ENCODE data around the gene ADORA1. TPM values are rescaled to one million over a fixed set of nuclear protein-coding genes. Genes with fewer than 3 reads are reported as not detected.

The ADORA1 gene
- total RNA-seq = not detected in 2 replicates

DNA sequence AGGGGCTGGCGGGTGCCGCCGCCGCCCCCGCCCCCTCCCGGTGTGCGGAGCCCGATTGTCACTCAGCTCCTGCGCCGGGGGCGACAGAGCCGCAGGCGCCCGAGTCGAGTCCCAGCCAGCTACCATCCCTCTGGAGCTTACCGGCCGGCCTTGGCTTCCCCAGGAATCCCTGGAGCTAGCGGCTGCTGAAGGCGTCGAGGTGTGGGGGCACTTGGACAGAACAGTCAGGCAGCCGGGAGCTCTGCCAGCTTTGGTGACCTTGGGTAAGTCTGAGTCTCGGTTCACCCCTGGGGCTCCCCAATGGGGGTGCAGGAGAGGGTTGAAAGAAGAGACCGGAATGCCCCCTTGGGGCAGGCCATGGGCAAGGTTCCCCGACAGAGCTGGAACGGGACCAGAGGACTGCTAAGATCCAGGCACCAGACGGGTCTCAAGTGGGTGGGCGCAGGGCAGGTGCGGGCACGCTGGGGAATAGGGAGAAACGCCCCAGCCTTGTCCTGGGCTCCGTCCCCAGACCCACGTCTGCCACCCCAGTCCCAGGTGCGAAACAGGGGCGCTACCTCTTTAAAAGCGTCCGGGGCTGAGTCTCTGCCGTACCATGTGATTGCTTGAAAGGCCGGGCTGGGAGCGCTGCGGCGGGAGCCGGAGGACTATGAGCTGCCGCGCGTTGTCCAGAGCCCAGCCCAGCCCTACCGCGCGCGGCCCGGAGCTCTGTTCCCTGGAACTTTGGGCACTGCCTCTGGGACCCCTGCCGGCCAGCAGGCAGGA, at the start of gene ADORA1:
Gene ADORA1 (plus strand): TSS at position 61 of the 765 bp plus-strand sequence. CDS start 1,116 bp downstream, outside the sequence.
- intact Hi-C loops (cut with micrococcal nuclease) = no loop called here

DNA sequence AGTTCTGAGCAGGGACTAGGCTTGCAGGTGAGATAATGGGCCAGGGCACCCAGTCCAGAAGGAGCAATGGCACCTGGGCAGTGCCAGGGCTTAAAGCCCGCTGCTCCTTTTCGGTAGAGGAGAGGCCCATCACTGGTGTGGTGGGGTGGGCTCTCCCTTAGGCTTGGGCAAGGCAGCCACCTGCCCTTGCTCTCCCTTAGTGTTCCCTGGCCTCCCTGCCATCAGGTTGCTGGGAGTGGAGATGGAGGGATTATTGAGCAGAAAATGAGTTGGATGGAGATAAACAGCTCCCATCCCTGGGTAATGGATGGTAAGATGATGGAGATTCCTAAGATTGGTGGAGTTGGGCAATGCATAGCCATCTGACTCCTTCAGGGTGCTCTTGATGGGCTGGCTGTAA, 49.6 kb upstream of the ADORA1 start:
- intact Hi-C loops (cut with micrococcal nuclease) = no loop called here

DNA sequence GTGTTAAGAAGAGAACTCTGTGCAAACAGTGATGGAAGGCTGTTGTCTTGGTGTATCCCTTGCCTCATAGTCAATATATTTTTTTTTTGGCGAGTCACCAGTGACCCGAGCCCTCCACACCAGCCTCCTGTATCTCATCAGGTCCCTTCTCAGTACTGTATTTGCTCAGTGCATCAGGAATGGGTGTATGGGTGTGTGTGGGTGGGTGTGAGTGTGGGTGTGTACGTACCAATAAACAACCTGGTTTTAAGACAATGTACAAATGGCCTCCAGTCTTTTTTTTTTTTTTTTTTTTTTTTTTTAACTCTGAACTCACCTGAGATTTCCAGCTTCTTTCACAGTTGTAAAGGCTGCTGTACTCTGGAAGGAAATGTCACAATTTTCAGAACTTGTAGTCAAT, 49.0 kb upstream of the ADORA1 start:
- intact Hi-C loops (cut with micrococcal nuclease) = no loop called here

DNA sequence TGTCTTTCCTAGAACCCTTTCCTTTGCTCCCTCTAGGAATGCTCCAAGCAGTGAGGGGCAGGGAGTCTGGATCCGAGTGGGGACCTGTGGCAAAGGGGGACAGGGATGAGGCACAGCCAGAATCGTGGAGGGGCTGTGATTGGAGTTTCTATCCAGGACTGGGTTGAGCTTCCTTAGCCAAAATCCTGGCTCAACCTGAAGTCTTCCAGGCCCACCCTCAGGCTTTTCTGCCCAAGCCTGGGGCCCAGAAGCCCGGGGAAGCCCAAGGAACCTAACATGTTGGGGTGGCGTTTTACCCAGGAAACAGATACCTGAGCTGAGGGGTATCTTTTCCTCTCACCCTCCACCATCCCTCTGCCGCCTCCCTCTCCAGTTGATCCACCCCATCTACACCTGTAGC, 47.1 kb upstream of the ADORA1 start:
- intact Hi-C loops (cut with micrococcal nuclease) = no loop called here

DNA sequence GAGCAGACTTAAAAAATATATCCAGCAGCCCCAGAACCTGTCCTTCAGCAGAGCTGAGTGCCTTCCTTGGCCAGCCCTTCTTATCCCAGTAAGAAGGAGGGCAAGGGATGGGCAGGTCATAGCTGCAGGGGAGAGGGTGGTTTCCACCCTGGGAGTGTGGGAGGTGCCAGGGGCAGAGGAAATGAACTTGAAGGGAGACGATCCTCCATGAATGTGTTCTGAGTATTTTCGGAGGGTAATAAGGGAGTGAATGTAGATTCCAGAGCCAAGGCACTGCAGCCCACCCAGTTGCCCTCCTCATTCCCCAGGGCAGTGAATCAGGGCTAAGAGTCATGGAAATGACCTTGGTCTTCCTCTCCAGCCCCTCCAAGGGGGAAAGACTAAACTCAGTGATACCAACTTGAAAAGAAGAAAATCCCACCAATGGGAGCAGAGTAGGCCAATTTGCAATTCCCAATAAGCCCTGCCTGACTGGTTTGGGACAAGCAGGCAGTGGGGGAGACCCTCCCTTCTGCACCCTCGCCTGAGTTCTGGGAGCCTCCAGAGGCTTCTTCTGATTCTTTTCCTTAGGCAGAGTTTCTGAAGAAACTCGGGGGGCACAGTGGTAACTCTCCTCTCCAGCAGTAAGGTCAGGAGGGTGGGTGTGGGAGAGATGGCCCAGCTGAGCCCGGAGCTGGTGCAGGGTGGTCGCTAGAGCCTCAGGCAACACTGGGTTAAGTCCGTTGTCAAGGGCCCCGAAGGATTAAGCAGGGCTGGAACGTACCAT, 45.9 kb upstream of the ADORA1 start:
- intact Hi-C loops (cut with micrococcal nuclease) = no loop called here

DNA sequence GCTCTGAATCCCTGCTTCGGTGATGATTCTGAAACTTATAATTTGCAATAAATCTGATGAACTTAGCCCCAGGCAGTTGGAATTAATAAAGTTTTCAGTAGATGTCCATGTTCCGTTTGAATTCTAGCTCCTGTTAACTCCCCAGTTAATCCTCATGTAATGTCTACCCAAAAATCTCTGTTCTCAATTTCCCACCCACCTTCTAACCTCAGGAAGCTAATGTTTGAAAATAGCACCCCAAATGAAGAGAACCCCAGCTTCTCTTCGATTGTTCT, 45.4 kb upstream of the ADORA1 start:
- intact Hi-C loops (cut with micrococcal nuclease) = no loop called here

DNA sequence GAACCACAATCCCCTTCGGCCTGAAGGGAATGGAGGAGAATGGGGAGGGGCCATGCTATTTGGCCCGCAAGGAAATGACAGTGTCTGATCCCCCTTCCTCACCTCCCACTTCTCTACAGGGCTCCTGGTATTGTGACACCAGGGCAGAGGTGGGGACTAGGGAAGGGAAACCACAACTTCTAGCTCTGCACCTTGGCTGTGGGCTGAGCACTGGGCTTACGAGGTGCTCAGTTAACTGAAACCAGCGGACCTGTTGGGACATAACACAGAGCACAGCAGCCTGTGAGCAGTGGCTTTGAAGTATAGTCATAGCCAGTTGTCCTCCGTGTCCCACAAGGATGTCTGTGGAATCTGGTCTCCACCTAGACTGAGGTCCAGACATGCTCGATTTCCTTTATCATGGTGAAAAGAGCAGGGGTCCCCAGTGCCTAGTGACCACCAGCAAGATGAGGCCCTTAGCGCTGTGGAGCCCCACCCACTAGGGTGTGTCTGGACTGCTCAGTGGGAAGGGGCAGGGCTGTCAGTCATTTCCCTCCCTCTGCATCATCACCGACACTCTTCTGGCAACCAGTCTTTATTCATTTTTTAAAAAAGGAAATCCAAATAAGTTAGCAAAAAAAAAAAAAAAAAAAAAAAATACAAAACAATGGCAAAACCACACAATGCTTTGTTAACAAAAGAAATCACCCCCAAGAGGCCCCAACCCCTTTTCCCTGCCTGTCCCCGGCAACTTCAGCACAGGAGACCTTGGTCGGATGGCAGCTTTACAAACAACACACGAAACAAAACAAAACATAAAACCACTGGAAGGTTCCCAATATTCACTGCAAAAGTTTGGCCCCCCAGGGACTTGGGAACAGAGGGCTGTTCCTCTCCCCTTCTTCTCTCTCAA, 44.7 kb upstream of the ADORA1 start:
- intact Hi-C loops (cut with micrococcal nuclease) = no loop called here

DNA sequence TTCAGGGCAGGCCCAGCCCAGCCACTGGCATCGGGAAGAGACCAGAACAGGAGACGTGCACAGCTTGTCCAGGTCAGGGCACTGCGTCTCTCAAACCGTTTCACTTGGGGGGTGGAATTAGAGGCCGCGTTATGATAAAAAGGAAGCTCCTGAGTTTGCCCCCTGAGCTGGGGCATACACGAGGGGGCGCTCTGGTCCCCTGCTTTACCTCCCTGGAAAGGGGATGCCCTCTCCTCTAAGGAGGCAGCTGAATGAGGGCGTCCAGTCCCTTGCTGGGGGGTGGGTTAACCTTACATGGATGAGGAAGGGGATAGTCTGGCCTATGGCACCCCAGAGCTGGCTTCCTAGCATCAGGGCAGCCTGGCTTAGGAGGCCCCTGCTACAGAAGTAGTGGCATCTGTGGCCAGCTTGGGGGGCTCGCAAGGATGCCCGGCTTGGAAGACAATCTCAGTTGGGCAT, 44.0 kb upstream of the ADORA1 start:
- intact Hi-C loops (cut with micrococcal nuclease) = no loop called here

DNA sequence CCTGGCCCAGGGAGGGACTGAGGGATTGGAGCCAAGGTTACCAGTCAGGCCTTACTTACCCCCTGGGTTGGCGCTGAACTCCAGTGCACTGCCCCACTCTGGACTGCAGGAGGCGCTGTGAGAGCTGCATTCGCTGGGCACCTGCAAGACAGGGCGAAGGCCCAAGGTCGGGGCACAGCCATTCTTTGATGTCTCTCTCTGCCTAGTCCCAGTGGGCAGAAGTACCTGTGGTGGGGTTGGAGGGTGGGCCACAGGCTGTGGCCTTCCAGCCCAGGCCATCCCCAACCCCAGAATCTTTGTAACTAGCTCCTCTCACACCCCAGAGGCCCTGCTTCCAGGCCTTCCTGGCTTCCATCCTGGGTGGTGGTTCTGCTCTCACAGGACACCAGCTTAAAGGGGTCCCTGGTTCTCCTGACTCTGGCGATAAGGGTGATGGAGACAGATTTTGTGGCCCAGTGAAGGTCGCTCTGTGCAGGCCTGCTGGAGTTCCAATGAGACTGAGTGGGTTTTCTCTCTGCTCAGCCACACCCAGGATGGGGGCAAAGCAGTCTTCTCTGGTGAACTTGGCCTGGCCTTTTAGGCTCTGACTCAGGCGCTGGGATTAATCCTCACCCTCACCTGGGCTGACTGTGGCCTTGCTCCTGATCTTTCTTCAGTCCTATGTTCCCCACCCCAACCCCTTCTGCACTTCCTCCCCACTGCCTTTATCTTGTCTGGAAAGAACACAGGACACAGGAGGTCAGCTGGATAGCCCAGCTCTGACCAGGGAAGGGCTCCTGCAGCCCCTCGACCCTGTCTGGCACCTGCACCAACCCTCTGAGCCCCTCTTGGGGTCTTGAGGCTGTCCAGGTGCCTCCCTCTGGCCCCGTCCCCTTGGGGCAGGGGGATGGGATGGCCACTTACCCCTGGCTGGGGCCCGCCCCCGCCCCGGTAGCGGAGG, 42.7 kb upstream of the ADORA1 start:
- intact Hi-C loops (cut with micrococcal nuclease) = no loop called here

DNA sequence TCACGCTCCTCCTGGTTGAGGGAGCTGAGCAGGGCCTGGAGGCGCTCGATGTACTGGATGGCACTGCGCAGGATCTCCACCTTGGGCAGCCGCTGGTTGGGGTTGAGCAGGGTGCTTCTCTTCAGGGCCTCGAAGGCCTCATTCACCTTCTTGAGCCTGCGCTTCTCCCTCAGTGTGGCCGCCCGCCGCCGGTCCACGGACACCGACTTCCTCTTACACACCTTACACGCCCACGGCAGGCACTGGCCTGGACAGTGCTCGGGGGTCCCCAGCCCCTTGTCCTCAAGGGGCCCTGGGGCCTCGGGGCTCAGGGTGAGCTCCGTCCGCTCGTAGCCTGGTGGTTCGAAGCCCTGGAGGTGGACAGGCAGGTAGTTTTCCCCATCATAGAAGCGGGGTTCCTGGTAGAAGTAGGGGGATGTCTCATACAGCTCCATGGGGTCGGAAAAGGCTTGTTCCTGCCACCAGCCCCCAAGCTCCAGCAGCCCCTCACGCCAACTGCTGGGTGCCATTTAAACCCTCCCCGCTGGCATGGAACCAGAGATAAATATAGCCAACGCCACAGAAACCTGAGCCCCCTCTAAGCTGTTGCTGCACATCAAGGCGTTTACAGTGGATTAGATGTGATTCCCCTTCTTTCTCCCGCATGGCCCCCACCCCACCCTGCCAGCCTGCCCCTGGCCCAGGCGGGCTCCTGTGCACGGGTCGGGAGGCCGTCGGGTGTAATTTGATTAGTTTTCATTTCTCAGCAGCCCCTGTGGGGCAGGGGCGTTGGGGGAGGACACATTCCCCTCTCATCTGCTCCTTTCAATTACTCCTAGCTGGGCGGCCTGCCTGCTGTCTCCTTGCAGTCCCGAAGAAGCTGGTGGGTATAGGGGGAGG, 41.8 kb upstream of the ADORA1 start, which contains the start of gene MYOG:
Gene MYOG (minus strand): TSS at position 485 of the 879 bp plus-strand sequence. CDS start 51 bp downstream, at position 434.
- intact Hi-C loops (cut with micrococcal nuclease) = no loop called here

DNA sequence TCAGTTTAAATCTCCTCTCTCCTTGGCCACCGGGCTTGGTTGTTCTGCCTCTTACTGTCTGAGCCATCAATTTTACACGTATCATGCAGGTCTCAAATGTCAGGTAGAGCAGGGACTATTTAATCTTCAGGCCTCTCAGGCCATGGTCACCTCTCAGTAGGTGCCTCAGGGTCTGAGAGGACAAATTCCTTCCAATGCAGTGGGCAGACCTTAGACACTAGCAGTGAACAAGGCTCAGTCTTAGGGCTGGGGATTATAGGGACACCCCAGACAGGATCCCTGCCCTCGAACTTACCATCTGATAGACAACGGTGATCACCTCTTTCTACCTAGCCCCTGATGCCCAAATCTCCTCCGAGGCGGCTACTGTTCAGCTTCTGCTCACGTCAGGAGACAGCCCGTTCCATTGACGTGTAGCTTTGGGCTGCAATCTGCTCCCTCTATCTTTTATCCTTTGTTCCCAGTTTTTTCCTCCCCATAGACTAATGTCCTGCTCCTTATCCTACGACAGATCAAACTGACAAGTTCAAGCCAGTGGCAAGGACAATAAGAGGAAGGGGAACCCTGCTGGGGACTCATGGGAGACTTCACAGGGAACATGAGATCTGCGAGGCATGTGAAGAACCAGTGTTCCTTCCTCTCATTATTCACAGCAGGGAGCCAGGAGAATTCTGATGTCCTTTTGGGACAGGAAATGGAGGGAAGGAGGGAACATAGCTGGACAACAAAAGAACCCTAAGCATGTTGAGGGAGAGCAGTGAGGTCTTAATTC, 40.3 kb upstream of the ADORA1 start:
- intact Hi-C loops (cut with micrococcal nuclease) = no loop called here

DNA sequence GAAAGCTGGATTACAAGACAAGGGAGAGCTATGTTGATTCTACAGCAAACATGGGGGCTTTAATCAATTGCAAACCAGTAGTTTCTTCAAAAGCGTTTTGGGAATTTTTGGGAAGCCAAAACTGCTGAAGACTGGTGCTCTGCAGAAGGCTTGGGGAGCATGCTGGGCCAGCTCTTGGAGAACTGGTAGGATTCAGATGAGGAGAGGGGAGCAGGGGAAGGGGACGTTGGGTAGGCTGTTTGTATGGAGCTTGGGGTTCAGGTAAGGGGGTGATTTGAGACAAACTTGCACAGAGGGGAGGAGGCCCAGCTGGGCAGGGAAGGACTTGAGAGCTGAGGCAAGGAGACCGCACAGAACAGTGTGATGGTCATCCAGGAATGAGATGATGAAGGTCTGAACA, 39.1 kb upstream of the ADORA1 start:
- intact Hi-C loops (cut with micrococcal nuclease) = no loop called here

DNA sequence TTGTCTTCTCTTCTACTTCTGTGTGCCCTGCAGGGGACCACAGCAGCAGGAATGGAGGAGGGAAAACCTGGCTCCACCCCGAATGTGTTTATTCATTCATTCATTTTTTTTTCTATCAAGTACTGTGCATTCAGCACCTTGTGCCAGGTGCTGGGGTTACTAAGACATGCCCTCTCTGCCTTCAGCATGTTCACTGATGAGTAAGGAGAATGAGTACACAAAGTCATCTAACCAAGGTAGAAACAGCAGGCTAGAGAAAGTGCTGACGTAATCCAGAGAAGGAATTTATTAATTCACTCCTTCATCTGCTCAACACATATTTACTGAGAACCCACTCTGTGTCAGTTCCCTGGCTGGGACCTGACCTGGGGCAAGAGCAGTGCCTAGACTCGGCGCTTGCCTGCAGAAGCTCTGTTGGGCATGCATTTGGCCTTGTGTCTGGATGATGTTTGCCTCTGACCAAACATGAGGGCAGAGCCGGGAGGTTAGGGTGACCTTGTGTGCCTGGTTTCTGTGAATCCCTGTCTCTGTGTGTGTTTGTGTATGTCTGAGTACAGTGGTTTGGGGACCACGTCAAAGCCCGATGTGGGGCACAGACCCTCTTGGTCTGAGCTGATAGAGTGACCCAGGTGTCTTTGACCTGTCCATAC, 38.4 kb upstream of the ADORA1 start:
- intact Hi-C loops (cut with micrococcal nuclease) = no loop called here

DNA sequence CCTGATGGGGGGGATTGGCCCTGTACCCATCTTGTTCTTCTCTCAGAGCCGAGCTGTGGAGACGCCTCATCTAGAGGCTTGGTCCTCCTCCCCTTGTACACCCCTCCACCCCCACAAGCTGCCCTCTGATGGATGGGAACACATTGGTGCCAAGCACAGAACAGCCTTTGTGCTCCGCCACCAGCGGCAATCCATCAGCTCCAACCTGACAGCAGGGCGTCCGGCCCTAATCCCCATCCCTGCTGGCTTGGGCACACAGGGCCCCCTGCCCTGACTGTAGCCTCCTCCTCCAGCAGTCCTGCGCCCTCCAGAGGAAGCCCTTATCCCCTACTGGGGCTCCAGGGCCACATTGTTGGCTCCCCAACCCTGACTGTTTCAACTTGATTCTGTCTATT, 37.9 kb upstream of the ADORA1 start:
- intact Hi-C loops (cut with micrococcal nuclease) = no loop called here

DNA sequence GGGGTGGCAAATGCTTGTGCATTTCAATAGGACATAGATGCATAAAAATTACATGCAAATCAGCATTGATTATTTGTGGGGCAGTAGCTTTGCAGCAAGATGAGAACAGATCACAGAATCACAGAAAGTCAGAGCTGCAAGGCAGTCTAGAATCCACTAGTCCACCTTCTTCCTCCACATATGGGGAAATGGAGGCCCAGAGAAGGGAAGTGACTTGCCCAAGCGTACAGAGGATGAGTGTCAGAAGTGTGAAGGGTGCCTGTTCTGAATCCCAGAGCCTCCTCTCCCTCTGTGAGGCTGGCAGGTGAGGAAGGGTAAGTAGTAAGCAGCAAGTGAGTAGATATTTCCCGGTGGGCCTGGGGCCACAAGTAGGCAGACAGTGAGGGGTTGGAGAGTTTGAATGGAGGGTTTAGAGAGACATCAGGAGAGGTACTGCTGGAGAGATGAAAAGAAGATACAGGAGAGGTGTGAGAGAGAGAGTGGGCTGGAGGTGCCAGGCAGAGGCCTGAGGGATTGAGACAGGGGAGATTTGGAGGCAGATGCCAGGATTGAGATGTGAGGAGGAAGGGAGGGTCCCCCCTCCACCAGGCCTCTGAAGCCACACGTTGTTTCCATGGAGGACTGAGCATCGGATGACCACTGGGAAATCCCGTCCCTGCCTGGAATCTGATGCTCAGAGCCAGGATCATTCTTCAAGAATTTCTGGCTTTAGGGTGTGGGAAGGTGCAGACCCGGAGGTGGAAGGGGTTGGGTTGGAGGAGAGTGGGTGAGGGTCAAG, 36.9 kb upstream of the ADORA1 start:
- intact Hi-C loops (cut with micrococcal nuclease) = no loop called here

DNA sequence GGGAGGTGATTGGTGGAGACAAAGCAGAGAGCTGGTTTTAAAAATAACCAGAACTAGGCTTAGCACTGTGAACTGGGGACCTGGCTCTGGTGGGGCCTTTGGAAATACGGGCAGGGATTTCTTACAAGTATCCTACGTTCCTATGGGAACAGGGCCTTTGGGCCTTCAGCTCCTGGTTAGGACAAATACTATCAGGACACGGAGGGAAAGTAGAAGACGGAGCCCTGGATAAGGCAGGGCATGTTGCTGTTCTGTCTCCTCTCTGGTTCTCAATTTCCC, 36.4 kb upstream of the ADORA1 start:
- intact Hi-C loops (cut with micrococcal nuclease) = no loop called here

DNA sequence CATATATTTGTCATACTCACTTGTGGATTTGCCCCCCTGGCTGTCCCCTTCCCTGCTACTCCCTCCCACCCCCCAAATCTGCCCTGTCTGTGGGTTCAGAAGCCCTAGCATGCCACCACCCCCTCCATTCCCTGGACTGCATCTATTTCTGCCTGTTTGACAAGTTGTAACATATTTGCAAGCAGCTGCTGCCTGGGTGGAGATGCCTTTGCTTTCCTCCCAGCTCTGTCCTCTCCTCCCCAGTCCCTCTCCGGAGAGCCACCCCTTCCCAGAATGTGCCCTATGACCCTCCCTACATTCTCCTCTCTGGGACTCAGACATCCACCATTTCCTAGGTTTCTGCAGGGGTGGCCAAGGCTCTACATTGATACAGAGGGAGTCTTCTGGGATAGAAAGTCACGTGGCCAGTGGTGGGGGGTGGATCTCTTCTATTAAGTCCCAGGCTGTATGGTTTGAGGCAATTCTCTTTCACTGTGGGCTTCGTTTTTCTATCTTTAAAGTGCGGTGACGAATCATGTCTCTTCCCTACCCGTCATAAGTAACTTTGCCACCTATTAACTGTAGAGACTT, 35.7 kb upstream of the ADORA1 start:
- intact Hi-C loops (cut with micrococcal nuclease) = no loop called here
